Bronchial epithelial cell (primary cell): ENCODE measurements around the gene CYB561D2. TPM values are rescaled to one million over a fixed set of nuclear protein-coding genes. Genes with fewer than 3 reads are reported as not detected.
A peak's percentile ranks its signal among the peaks of the same experiment; 100 is the strongest.

Source experiments
- DNase-seq: peaks from one replicate; pipeline ENCODE4 v3.0.0-alpha.2; 2010; ENCODE audit warnings: low read depth
- FAIRE-seq: peaks from 2 replicates; lab custom pipeline; 2011; peaks lifted over from hg19 to GRCh38; lab: Jason Lieb, UNC
- H3K27me3 ChIP-seq: 2 replicates; pipeline ENCODE4 v1.5.1; 2011; ENCODE audit warnings: low read length; ENCODE audit not compliant: control insufficient read depth, insufficient read depth
- H3K36me3 ChIP-seq: 2 replicates; pipeline ENCODE4 v1.5.1; 2011; ENCODE audit warnings: low read length; ENCODE audit not compliant: control insufficient read depth, insufficient read depth
- H3K4me3 ChIP-seq: 2 replicates; pipeline ENCODE4 v1.5.1; 2011; ENCODE audit warnings: mild to moderate bottlenecking, low read depth, low read length, control low read depth
- total RNA-seq: library from RNA; depleted of rRNA; stranded (reverse); fragments of >200 nt; gene quantifications from 2 replicates; pipeline ENCODE4 v1.2.1, GENCODE V29; 2014
- TF ChIP-seq, protein P1 (sequence below): IDR thresholded peaks from 2 replicates; pipeline ENCODE4 v1.5.1; 2011; ENCODE audit warnings: mild to moderate bottlenecking, moderate library complexity, low read length, control low read depth, inconsistent platforms; ENCODE audit not compliant: insufficient read depth, severe bottlenecking

The CYB561D2 gene
- total RNA-seq, 1 donor from 2014 or later: 22.1 TPM

DNA sequence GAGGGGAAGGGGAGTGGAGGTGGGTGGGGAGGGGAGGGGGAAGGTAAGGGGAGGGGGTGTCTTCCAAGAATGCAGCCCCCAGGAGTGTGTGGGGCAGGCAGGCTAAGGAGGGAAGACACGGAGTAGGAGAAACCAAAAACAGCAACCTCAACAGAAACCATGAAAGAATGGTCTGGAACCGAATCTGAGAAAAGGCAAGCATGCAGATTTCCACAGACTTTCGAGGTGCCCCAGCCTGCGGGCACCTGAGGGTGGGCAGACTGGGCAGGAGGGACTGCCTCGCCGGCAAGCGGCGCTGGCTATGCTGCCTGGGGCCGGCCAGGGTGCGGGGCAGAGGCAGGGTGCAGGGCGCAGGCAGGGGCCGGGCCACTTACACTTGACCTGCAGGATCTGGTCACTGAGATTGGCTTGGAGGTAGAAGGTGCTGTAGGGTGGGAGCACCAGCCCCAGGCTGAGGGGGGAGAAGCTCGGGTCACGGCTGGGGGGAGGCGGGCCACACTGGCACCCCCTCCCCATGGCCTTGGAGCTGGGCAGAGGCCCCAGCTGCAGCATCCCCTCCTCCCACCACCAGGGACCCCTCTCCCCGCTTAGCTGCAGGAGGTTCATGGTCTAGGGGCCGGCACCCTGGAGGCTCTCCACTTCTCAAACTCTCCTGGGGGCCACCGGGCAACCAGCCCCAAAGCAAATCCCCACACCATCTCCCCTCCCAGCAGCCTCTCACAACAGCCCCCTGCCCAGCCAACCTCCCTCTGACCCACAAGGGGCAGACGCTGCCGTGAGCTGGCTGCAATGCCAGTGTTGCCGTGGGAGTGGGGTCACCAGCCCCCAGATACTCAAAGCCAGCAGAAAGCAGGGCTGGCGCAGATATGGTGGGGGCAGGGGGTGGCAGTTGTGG, 23.9 kb downstream of the CYB561D2 start:
- no peak for FAIRE-seq

DNA sequence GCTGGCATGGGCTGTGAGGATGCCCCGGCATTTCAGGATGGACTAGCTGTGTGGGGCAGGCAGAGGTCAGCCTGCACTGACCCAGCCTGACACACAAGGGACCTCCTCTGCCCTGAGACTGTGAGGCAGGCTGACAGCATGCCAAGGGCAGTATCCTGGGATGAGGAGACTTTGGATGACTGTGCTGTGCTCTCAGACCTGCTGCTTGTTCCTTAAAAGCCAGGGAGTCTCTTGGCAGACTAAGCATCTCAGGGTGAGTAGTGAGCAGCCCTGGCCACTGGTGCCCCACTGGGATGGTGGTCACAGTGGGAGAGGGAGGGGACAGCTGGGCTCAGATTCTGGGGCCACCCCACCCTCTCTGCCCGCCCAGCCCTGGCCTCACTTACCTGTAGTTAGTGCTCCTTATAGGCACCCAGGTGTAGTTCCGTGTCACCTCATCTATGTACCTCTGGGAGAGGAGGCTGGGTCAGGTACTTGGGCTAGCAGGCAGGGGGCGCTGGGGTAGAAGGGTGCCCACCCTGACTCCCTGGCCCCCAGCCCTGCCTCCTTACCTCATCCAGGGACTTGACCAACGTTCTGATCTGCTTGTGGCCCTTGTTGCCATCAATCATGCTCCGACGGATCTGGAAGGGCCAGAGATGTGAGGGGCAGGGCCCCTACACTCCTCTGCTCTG, 24.7 kb downstream of the CYB561D2 start:
- FAIRE-seq (no peak), DNase-seq (no peak)
- H3K36me3 ChIP-seq: no peaks in the 10 kb centered on the region
- peaks cover 4% of the 10 kb centered on the region for H3K27me3 ChIP-seq
- no peak overlapping the region for H3K4me3 ChIP-seq
- TF ChIP-seq, protein P1, sequence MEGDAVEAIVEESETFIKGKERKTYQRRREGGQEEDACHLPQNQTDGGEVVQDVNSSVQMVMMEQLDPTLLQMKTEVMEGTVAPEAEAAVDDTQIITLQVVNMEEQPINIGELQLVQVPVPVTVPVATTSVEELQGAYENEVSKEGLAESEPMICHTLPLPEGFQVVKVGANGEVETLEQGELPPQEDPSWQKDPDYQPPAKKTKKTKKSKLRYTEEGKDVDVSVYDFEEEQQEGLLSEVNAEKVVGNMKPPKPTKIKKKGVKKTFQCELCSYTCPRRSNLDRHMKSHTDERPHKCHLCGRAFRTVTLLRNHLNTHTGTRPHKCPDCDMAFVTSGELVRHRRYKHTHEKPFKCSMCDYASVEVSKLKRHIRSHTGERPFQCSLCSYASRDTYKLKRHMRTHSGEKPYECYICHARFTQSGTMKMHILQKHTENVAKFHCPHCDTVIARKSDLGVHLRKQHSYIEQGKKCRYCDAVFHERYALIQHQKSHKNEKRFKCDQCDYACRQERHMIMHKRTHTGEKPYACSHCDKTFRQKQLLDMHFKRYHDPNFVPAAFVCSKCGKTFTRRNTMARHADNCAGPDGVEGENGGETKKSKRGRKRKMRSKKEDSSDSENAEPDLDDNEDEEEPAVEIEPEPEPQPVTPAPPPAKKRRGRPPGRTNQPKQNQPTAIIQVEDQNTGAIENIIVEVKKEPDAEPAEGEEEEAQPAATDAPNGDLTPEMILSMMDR: no peak

More for the DNA sequence above, 23.9 kb downstream of the CYB561D2 start:
- DNase-seq: no peak
- TF ChIP-seq, protein P1: no peak
- Histone ChIP-seq H3K36me3 (no peaks in the 10 kb centered on the region), H3K4me3 (no peak overlapping the region), H3K27me3 (peaks cover 4% of the 10 kb centered on the region)

DNA sequence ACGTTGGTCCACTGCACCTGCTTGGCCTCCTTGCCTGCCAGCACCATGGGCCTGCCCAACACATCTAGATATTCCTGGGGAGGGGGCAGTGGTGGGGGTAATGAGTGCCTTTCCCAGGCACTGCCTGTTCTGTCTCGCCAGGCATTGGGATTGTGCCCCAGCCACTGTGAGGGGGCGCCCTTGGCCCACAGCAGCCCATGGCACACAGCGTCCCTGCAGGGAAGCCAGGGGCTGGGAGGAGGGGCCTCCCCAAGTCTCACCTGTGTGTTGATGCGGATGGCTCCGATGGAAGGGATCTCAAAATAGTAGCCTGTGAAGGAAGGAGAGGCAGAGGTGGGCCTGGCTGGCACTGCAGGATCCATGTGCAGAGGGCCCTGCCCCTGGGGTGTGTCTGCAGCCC, 27.4 kb downstream of the CYB561D2 start:
- DNase-seq (no peak), FAIRE-seq (no peak)
- Histone ChIP-seq H3K27me3 (peaks cover 1% of the 10 kb centered on the region), H3K4me3 (no peak overlapping the region), H3K36me3 (no peaks in the 10 kb centered on the region)
- TF ChIP-seq, protein P1: no peak

DNA sequence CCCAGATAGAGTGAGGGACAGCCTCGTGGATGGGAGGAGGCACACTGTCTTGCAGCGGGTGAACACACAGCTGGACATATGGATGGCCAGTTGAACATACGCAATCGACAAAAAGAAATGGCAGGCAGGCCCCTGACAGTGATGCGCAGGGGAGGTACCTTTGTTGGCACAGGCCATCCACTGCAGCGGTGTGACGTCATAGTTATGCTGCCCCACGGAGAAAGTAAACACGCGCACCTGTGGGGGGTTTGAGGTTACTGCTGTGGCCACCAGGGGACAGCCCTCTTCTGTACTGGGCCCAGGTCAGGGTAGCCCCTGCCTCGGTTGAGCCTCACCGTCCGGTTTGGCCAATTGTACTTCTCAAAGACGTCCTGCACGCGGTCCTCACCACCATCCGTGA, 28.1 kb downstream of the CYB561D2 start:
- no peak overlapping the region for H3K4me3 ChIP-seq
- no peaks in the 10 kb centered on the region for H3K36me3 ChIP-seq
- no peak for DNase-seq
- FAIRE-seq: peak; percentile 36
- TF ChIP-seq, protein P1: no peak
- no peaks in the 10 kb centered on the region for H3K27me3 ChIP-seq

DNA sequence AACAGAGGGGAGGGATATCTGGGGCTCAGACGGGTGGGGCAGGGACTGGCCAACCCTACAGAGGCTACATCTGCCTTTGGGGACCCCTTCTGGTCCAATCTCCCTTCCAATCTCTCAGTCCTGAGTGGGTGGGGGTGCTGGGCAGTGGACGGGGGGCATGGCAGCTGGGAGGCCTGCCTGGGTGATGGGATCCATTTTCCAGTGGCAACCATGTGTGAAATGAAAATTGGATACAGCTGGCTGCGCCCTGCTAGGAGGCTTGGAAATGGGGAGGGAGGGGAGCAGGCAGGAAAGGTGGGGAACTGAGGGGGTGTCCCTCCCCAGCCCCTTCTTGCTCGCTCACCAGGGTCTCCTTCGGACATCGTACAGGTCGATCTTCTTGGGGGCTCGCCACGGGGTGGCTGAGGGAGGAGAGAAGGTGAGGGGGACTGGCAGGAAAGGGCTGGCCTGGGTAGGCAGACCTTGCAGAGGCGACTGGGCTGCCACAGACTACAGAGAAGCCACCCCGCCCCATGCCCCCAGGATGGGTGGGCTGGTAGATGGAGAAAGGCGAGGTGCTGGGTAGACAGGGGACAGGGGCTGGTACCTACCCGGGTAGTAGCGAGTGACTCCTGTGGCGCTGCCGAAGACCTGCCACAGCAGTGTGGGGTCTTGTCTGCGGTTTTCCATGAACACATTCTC, 29.9 kb downstream of the CYB561D2 start:
- H3K4me3 ChIP-seq: no peak overlapping the region
- no peak for FAIRE-seq

More for the DNA sequence above, 29.9 kb downstream of the CYB561D2 start:
- TF ChIP-seq, protein P1: no peak
- no peak for DNase-seq
- H3K36me3 ChIP-seq: no peaks in the 10 kb centered on the region
- peaks cover 4% of the 10 kb centered on the region for H3K27me3 ChIP-seq
